Stomach (tissue), 4 donors: ENCODE data around the gene ABTB2.

Source experiments
- EP300 ChIP-seq: sonication (generic); formaldehyde crosslinking; IDR thresholded peaks from one replicate; pipeline ENCODE4 v1.6.1; 2017; ENCODE audit warnings: antibody characterized with exemption
- POLR2A ChIP-seq, 4 donors: fragments of 450-650 bp; IDR thresholded peaks; one replicate each; pipeline ENCODE4 v1.6.1; 2016; ENCODE audit warnings: antibody characterized with exemption in 4 of 4, control low read depth in 2 of 4, mild to moderate bottlenecking in 1 of 4, moderate library complexity in 1 of 4
- TF ChIP-seq, protein P1 (sequence below), 7 experiments: fragments of 450-650 bp in 4 of 7; fragments of 200-600 bp in 3 of 7; sonication (generic) in 3 of 7; IDR thresholded peaks; one replicate each; pipeline ENCODE4 v1.5.1; 2016 to 2019; ENCODE audit warnings: antibody characterized with exemption in 7 of 7, control low read depth in 2 of 7, mild to moderate bottlenecking in 1 of 7

DNA sequence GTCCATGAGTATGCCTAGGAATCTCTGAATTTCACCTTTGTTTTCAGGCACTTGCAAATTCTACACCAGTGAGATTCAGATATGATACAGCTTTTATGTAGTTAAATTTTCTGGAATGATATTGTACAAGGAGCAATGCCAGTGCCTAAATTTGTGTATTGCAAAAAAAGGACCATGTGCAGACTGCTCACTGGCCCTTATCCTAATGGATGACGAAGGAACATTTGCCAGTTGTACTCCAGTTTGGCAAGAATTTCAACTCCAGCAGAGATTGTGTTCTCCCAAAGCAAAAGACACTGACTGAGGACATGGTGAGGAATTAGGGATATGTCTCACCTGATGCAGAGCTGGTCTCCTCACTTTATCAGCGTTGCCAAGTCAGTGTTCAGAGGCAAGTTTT, 243.8 kb downstream of the ABTB2 start:
- TF ChIP-seq POLR2A (IDR thresholded peaks at IDR 0.05) (no peak), EP300 (no peak)
- TF ChIP-seq, protein P1, sequence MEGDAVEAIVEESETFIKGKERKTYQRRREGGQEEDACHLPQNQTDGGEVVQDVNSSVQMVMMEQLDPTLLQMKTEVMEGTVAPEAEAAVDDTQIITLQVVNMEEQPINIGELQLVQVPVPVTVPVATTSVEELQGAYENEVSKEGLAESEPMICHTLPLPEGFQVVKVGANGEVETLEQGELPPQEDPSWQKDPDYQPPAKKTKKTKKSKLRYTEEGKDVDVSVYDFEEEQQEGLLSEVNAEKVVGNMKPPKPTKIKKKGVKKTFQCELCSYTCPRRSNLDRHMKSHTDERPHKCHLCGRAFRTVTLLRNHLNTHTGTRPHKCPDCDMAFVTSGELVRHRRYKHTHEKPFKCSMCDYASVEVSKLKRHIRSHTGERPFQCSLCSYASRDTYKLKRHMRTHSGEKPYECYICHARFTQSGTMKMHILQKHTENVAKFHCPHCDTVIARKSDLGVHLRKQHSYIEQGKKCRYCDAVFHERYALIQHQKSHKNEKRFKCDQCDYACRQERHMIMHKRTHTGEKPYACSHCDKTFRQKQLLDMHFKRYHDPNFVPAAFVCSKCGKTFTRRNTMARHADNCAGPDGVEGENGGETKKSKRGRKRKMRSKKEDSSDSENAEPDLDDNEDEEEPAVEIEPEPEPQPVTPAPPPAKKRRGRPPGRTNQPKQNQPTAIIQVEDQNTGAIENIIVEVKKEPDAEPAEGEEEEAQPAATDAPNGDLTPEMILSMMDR (IDR thresholded peaks at IDR 0.05), result no peak
